Measurements from ENCODE around the gene PLSCR3. TPM values are rescaled to one million over a fixed set of nuclear protein-coding genes. Genes with fewer than 3 reads are reported as not detected.
"Not testable (repeated sequence)": the region's sequence is repeated elsewhere in the genome, so short reads cannot be mapped to it uniquely, and the experiment has no call there.

The PLSCR3 gene
- polyA plus RNA-seq, 1 donor: 27.8 TPM

GRCh38 chr17:7383371-7383741 is 11.0 kb downstream of the PLSCR3 start:
- no peak for DNase-seq

- no peak for DNase-seq
Measured at GRCh38 chr17:7382901-7383300, 11.4 kb downstream of the PLSCR3 start.

GRCh38 chr17:7380855-7381683 is 13.3 kb downstream of the PLSCR3 start, which contains the start of gene TNK1:
TSS of gene TNK1 (plus strand) at chr17:7381089. CDS start at chr17:7382927, 1,838 bp downstream.
- DNase-seq: peak; percentile 27

GRCh38 chr17:7380321-7380720 is 14.0 kb downstream of the PLSCR3 start:
- DNase-seq: no peak

GRCh38 chr17:7379134-7379533 is 15.2 kb downstream of the PLSCR3 start:
- no peak for DNase-seq

GRCh38 chr17:7374353-7374752 is 20.0 kb downstream of the PLSCR3 start:
- DNase-seq: no peak

GRCh38 chr17:7370853-7371252 is 23.5 kb downstream of the PLSCR3 start:
- no peak for DNase-seq

- no peak for DNase-seq
Measured at GRCh38 chr17:7369825-7370224, 24.5 kb downstream of the PLSCR3 start.

GRCh38 chr17:7368599-7368994 is 25.7 kb downstream of the PLSCR3 start:
- DNase-seq: not testable (repeated sequence)

GRCh38 chr17:7367918-7368598 is 26.3 kb downstream of the PLSCR3 start:
- DNase-seq: no peak

- no peak for DNase-seq
Measured at GRCh38 chr17:7367083-7367482, 27.2 kb downstream of the PLSCR3 start.

GRCh38 chr17:7365963-7366362 is 28.4 kb downstream of the PLSCR3 start:
- not testable (repeated sequence) for DNase-seq

- DNase-seq: no peak
Measured at GRCh38 chr17:7363311-7363710, 31.0 kb downstream of the PLSCR3 start.

GRCh38 chr17:7361906-7362305 is 32.4 kb downstream of the PLSCR3 start:
- DNase-seq: no peak

GRCh38 chr17:7357381-7357780 is 36.9 kb downstream of the PLSCR3 start:
- no peak for DNase-seq

- no peak for DNase-seq
Measured at GRCh38 chr17:7356756-7357155, 37.6 kb downstream of the PLSCR3 start.

- peak; percentile 65 for DNase-seq
Measured at GRCh38 chr17:7356072-7356549, 38.2 kb downstream of the PLSCR3 start.

- DNase-seq: no peak
Measured at GRCh38 chr17:7355573-7355972, 38.8 kb downstream of the PLSCR3 start.

- DNase-seq: no peak
Measured at GRCh38 chr17:7355053-7355452, 39.3 kb downstream of the PLSCR3 start, which contains the start of gene TMEM95. TSS of gene TMEM95 (plus strand) at chr17:7355156. CDS start at chr17:7355205, 49 bp downstream.

GRCh38 chr17:7354262-7354843 is 40.0 kb downstream of the PLSCR3 start:
- DNase-seq: no peak

GRCh38 chr17:7352910-7353635 is 41.3 kb downstream of the PLSCR3 start:
- no peak for DNase-seq

- no peak for DNase-seq
Measured at GRCh38 chr17:7352503-7352889, 41.8 kb downstream of the PLSCR3 start.

Measured in left kidney (tissue), 2 donors.